NCI-H128 (cell line): Measurements from ENCODE around the gene MFSD12.
"Not testable (repeated sequence)": the region's sequence is repeated elsewhere in the genome, so short reads cannot be mapped to it uniquely, and the experiment has no call there.

Experiments
- DNase-seq: peaks from one replicate; lab custom pipeline; 2025; ENCODE audit not compliant: unreplicated experiment; lab: John Stamatoyannopoulos, UW

MFSD12 gene

DNA sequence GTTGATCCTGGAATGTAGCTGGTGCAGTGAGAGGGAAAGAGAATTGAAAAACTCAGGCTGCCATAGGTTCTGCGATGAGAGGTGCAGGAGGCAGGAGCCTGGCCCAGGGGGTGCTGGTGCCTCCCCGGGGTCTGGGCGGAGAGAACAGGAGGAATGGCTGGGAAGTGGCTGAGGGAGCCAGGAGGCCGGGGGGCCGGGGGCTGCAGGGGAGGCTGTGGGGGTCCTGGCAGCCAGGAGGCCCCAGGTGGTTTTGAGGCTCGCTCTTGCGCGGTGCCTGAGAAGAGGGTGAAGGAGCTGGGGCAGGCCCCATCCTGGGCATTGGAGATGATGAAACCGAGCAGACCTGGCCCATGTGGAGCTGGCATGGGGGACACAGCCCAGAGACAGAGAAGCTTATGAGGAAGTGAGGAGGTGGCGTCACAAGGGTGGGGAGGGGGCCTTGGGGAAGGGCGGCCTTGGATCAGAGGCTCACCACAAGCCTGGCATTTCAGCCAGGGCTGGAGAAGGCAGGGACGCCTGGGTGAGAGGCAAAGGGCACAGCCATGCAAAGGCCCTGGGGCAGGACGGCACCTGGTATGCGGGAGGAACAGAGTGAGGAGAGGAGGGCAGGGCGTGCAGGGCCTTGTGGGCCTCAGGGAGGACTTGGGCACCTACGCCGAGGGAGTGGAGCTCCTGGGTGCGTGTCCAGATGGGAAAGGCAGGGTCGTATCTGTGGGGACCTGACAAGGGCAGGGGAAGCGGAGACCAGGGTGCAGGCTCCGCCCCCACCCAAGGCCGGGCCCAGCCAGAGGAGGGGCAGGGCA lies 19.7 kb downstream of the MFSD12 start:
- DNase-seq = no peak

DNA sequence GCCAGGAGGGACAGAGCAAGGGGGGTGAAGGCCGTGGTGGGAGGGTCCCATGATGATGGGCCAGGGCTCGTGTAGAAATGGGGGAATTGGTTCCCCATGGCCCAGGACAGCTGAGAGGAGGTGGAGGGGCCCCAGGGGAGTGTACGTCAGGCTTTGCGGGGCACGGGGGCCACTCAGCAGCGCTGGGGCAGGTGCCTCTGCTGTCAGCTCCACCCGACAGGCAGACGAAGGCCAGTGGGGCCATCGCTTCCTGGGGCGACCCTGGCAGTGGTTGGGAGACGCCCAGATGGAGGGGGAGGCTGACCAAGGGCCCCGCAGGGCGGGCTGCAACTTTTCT lies 20.3 kb downstream of the MFSD12 start:
- DNase-seq = no peak

GRCh38 chr19:3536429-3537100 lies 20.8 kb downstream of the MFSD12 start:
- no peak for DNase-seq

GRCh38 chr19:3535981-3536380 lies 21.4 kb downstream of the MFSD12 start:
- DNase-seq = no peak

DNA sequence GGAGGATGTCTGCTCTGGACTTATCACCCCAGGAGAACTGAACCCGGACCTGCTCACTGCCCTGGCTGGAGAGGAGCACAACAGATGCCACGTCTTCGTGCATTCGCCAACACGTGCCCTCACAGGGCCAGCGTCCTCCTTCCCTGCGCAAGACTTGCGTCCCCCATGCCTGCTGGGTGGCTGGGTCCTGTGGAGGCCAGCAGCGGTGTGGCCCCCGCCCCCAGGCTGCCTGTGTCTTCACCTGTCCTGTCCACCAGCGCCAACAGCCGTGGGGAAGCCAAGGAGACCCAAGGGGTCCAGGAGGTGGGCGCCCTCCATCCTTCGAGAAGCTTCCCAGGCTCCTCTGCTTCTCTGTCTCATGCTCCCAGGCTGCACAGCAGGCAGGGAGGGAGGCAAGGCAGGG lies 21.8 kb downstream of the MFSD12 start:
- no peak for DNase-seq

DNA sequence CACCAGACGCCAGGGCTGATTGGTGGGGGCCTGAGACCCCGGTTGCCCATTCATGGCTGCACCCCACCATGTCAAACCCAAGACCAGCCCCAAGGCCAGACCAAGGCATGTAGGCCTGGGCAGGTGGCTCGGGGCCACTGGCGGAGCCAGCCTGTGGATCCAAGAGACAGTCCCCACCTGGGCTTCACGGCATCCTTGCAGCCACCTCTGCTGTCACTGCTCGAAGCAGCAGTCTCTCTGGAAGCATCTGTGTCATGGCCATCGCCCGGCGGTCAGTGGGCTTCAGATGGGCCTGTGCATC lies 22.2 kb downstream of the MFSD12 start:
- no peak for DNase-seq

- DNase-seq = no peak
Measured at GRCh38 chr19:3534375-3535234, 22.8 kb downstream of the MFSD12 start.

DNA sequence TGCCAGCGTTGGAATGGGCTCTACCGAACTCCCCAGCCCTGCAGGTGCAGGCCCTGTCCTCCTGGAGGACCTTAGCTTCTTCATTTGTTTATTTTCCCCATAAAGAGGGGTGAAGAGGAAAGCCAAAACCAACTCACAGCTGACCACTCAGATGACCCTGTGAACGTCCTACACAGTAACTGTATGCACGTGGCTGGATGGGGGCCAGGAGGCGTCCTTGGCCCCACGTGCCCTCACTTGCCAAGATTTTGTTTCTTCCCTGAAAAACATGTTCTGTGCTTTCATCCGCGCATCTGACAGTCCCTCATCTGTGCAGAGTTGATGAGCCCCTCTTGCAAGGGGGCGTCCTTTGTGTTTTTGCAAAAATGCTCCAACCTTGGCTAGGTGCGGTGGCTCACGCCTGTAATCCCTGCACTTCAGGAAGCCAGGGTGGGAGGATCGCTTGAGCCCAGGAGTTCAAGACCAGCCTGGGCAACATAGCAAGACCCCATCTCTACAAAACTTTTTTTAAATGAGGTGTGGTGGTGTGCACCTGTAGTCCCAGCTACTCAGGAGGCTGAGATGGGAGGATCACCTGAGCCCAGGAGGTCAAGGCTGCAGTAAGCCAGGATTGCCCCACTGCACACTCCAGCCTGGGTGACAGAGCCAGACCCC lies 23.7 kb downstream of the MFSD12 start:
- no peak for DNase-seq

DNA sequence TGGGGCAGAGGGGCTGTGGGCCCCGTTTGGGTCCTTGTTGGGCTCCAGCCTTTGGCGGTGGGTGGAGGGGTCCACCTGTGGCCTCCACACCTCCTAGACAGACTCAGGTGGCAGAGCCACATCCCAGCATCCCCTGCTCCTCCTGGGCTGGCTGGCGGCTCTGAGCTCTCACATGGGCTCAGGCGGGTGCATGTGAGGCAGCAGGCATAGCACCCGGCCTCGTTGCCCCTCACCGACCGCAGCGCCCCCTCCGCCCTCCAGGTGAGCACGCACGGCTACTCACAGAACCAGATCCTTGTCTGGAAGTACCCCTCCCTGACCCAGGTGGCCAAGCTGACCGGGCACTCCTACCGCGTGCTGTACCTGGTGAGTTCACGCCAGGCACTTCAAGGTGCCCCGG lies 24.4 kb downstream of the MFSD12 start:
- DNase-seq = no peak

GRCh38 chr19:3532154-3532786 lies 25.1 kb downstream of the MFSD12 start:
- DNase-seq = no peak

DNA sequence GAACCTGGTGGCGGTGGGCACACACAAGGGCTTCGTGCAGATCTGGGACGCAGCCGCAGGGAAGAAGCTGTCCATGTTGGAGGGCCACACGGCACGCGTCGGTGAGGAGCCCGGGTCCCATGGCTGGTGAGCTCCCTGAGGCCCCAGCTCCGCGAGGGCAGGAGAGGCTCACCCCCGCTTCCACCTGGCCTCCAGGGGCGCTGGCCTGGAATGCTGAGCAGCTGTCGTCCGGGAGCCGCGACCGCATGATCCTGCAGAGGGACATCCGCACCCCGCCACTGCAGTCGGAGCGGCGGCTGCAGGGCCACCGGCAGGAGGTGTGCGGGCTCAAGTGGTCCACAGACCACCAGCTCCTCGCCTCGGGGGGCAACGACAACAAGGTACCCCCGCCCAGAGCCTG lies 25.7 kb downstream of the MFSD12 start:
- no peak for DNase-seq

- no peak for DNase-seq
Measured at GRCh38 chr19:3530389-3530788, 27.0 kb downstream of the MFSD12 start.

DNA sequence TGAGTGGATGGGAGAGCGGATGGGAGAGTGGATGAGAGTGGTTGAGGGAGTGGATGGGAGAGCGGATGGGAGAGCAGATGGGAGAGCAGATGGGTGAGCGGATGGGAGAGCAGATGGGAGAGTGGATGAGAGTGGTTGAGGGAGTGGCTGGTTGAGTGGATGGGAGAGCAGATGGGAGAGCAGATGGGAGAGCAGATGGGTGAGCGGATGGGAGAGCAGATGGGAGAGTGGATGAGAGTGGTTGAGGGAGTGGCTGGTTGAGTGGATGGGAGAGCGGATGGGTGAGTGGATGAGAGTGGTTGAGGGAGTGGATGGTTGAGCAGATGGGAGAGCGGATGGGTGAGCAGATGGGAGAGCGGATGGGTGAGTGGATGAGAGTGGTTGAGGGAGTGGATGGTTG lies 28.1 kb downstream of the MFSD12 start:
- not testable (repeated sequence) for DNase-seq

GRCh38 chr19:3528539-3529211 lies 28.7 kb downstream of the MFSD12 start:
- no peak for DNase-seq

DNA sequence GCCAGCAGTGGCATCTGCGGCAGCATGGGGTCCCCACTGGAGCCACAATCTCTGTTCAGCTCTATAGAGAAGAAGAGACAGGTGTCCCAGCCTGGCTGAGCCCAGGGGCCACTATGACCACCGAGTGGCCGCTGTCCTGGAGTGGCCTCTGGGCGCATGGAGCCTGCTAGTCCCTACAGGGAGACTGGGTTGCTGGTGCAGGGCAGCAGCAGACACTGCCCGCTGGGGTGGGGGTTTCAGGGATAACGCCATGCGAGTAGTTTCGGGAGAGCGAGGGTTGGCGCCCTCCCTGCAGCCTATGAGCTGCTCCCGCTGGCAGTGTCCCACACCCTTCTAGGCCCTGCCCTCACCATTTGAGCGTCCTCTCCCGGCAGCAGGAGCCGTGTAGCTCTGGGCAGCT lies 29.3 kb downstream of the MFSD12 start:
- no peak for DNase-seq

GRCh38 chr19:3527238-3527910 lies 30.0 kb downstream of the MFSD12 start:
- no peak for DNase-seq

GRCh38 chr19:3526507-3527237 lies 30.7 kb downstream of the MFSD12 start:
- DNase-seq = no peak

DNA sequence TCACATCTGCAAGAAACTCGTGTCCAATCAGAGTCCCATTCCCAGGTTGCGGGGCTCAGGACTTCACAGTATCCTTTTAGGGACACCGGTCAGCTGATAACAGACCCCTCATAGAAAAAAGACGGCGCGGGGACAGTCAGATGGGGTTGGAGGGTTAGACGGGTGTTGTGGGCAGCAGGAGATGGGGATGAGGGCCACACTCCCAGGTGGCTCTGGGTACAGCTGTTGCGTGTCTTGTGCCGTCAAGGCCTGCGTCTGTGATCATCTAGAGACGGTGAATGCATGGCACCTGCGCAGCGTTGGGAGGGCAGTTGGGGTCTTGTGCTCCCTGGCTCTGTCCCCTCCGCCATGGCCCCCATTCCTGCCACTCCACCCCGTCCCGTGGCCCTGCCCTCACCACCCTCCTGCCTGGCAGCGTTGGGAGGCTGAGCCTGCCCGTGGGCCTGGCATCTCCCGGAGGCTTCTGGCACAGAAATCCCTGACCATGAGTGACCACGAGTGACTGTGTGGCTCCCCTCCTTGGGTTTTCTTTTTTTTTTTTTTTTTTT lies 32.4 kb downstream of the MFSD12 start:
- no peak for DNase-seq
